ACC112 (cell line): ENCODE results near the gene LRRN4CL.
"Not testable (repeated sequence)": the region's sequence is repeated elsewhere in the genome, so short reads cannot be mapped to it uniquely, and the experiment has no call there.

Experiments used
- H2AFZ ChIP-seq: fragments of 200-600 bp; sonication (generic); one replicate; pipeline ENCODE4 v1.6.0; 2017; ENCODE audit warnings: antibody characterized with exemption, low read length; ENCODE audit not compliant: unreplicated experiment
- H3K27ac ChIP-seq: fragments of 200-600 bp; sonication (generic); 2 replicates; pipeline ENCODE4 v1.5.1; 2014; ENCODE audit warnings: low read depth, mild to moderate bottlenecking, antibody characterized with exemption, low read length, moderate library complexity
- H3K27me3 ChIP-seq: fragments of 200-600 bp; sonication (generic); 2 replicates; pipeline ENCODE4 v1.6.1; 2014; ENCODE audit warnings: mild to moderate bottlenecking, antibody characterized with exemption, low read length, moderate library complexity, mixed read lengths; ENCODE audit not compliant: insufficient read depth
- H3K36me3 ChIP-seq: fragments of 200-600 bp; sonication (generic); 2 replicates; pipeline ENCODE4 v1.6.1; 2016; ENCODE audit warnings: mild to moderate bottlenecking, antibody characterized with exemption, low read length, moderate library complexity, mixed read lengths; ENCODE audit not compliant: insufficient read depth
- H3K4me1 ChIP-seq: fragments of 200-600 bp; sonication (generic); one replicate; pipeline ENCODE4 v1.6.1; 2016; ENCODE audit warnings: low read length, mixed read lengths; ENCODE audit not compliant: insufficient read depth, unreplicated experiment, control insufficient read depth
- H3K4me3 ChIP-seq: fragments of 200-600 bp; sonication (generic); 2 replicates; pipeline ENCODE4 v1.5.1; 2014; ENCODE audit warnings: mild to moderate bottlenecking, low read depth, low read length
- H3K79me2 ChIP-seq: fragments of 200-600 bp; sonication (generic); one replicate; pipeline ENCODE4 v1.6.0; 2016; ENCODE audit warnings: low read length; ENCODE audit not compliant: control insufficient read depth, unreplicated experiment, insufficient read depth

Gene LRRN4CL

DNA sequence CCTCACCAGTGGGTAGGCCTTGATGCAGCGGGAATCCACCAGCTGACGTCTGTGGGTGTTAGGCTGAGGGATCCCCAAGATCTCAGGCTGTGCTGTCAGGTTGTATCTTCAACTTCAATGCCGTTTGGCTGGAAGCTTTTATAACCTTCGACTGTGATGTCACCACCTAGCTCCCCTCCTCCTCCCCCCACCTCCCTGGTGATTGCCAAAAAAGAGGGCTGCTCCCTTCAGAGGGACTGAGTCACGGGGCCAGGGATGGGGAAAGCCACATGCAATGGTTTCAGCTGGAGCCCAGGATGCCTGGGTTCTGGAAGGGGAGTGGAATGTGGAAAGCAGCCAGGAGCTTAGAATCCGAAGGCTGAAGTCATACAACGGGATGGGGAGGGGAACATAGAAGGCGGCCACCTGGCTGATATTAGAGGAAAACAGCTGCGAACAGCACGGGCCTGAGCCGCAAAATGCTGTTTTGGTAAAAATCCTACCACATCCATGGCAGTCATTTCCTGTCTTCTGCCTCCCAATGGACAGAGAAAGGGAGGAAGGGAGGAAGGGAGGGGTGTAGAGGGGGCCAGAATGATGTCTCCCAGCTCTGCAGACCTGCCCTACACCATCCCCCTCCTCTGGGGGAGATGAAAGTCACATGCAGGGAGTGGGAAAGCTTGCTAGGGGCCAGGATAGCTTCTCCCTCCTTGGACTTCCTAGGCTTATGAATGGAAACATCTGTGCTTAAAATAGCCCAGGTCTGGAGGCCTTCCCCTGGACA, at the start of gene LRRN4CL:
LRRN4CL (minus strand) TSS at position 110 of the 763 bp plus-strand sequence. CDS start 1,022 bp downstream, outside the sequence.
- Histone ChIP-seq H3K27ac (peak within 1 kb of the TSS; percentile 16; the same call in 1 of the 2 replicates), H3K4me1 (peaks cover 15% of the 10 kb centered on the region), H3K4me3 (peak within 1 kb of the TSS; percentile 9; the same call in 1 of the 2 replicates), H3K36me3 (peaks cover 15% of the 10 kb centered on the region; the same call in 1 of the 2 replicates), H3K27me3 (no peaks in the 10 kb centered on the region), H2AFZ (no peak within 1 kb of the TSS), H3K79me2 (no peaks in the 10 kb centered on the region)

DNA sequence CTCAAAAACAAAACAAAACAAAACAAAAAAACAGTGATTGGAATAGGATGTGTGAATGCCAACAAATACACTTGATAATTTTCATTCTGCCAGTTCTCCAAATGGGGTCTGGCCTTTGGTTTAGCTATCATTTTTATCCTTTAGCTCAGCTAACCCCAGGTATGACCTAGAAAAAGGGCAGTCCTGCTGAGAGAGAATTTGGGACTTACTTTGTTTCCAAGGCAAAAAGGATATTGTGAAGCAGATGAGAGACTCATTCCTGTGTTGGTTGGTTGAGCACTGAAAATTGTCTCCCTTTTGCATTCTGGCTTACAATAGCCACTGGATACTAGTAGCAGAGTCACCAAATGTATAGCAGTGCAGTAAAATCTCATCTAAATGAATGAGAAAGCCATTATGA, 47.9 kb upstream of the LRRN4CL start:
- Histone ChIP-seq H3K27ac (no peak overlapping the region), H2AFZ (no peak overlapping the region), H3K27me3 (no peaks in the 10 kb centered on the region), H3K79me2 (peaks cover 4% of the 10 kb centered on the region), H3K36me3 (peaks cover 14% of the 10 kb centered on the region), H3K4me3 (no peak overlapping the region), H3K4me1 (no peaks in the 10 kb centered on the region)

DNA sequence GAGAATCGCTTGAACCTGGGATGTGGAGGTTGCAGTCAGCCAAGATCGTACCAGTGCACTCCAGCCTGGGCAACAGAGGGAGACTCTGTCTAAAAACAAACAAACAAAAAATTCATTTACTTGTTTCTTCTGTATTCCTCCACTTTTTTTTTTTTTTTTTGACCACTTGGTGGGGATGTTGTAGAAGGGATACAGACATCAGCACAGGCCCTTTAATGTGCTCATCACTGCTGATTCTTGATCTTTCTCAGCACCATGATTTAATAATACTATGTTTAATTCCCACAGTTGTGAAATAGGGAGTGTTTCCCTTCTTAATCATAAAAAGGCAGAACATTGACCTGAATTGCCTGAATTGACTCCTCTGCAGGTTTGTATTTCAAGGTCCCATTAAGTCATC, 43.5 kb upstream of the LRRN4CL start:
- H3K27me3 ChIP-seq = no peaks in the 10 kb centered on the region
- H3K27ac ChIP-seq = no peak overlapping the region
- H3K4me3 ChIP-seq = no peak overlapping the region
- peaks cover 8% of the 10 kb centered on the region for H3K36me3 ChIP-seq
- peaks cover 28% of the 10 kb centered on the region for H3K79me2 ChIP-seq
- H2AFZ ChIP-seq = no peak overlapping the region
- H3K4me1 ChIP-seq = peaks cover 8% of the 10 kb centered on the region

DNA sequence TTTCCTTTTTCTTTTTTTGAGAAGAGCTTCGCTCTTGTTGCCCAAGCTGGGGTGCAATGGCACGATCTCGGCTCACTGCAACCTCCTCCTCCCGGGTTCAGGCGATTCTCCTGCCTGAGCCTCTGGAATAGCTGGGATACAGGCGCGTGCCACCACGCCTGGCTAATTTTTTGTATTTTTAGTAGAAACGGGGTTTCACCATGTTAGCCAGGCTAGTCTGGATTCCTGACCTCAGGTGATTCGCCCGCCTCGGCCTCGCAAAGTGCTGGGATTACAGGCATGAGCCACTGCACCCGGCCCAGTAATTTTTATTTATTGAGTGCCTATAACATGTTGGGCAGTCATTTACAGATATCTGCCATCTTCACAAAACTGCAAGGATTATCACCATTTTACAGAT, 40.7 kb upstream of the LRRN4CL start:
- peaks cover 47% of the 10 kb centered on the region for H3K79me2 ChIP-seq
- peak overlapping the region; percentile 99 for H3K4me3 ChIP-seq

DNA sequence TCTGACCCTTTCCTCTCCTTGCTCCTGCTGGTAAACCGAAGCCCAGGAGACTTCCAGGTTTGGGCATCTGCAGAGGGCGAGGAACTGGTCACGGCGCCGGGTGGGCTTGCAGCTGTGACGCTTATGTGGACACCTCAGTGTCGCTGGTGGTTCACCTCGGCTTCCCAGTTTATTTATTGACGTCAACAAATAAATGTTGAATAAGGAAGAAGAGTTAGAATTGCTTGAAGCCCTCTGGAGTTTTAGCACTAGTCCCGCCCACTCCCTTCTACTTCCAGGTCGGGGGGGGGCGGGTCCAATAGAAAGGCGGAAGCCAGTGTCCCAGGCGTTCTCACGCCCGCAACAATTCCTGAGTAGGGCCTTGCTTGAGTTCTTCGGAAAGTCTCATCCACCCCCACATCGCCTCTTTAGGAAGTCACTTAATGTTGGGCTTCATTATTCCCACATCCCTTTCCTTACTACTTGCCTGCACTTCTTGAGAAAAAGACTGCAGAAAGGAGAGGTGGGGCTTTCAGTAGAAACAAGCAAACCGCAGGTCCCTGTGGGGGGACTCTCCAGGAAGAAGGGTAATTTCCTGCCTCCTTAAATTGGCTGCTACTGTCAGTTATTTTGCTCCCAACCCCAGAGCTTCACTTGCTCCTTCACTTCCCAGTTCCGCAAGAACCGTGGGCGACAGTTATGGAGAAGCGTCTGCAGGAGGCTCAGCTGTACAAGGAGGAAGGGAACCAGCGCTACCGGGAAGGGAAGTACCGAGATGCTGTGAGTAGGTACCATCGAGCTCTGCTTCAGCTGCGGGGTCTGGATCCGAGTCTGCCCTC, 39.0 kb upstream of the LRRN4CL start, which contains the start of gene TTC9C:
TTC9C (plus strand) TSS at position 316 of the 818 bp plus-strand sequence; CDS start at position 679, 363 bp downstream.
- peaks cover 64% of the 10 kb centered on the region for H3K79me2 ChIP-seq
- no peaks in the 10 kb centered on the region for H3K27me3 ChIP-seq
- peak within 1 kb of the TSS; percentile 98 for H2AFZ ChIP-seq
- H3K27ac ChIP-seq = peak within 1 kb of the TSS; percentile 90
- peaks cover 29% of the 10 kb centered on the region for H3K36me3 ChIP-seq
- H3K4me1 ChIP-seq = peaks cover 20% of the 10 kb centered on the region
- peak within 1 kb of the TSS; percentile 99 for H3K4me3 ChIP-seq

More for the DNA sequence above, 40.7 kb upstream of the LRRN4CL start:
- H3K27me3 ChIP-seq, H2AFZ ChIP-seq, H3K4me1 ChIP-seq, H3K27ac ChIP-seq: not testable (repeated sequence)
- peaks cover 15% of the 10 kb centered on the region for H3K36me3 ChIP-seq

DNA sequence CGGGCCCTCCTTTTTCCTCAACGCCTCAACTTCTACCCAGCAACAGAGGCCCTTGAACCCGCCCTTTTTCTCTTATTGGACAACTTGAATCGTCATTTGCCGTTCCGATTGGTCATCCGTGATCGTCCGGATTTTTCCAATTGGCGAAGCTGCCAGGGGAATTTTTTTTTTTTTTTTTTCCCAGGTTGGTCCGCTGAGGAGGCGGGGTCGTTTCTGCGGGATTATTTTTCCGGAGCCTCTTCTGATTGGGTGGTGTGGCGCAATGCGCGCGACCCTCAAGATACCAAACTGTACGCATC, 38.5 kb upstream of the LRRN4CL start:
- peaks cover 65% of the 10 kb centered on the region for H3K79me2 ChIP-seq
- peak overlapping the region; percentile 98 for H2AFZ ChIP-seq

DNA sequence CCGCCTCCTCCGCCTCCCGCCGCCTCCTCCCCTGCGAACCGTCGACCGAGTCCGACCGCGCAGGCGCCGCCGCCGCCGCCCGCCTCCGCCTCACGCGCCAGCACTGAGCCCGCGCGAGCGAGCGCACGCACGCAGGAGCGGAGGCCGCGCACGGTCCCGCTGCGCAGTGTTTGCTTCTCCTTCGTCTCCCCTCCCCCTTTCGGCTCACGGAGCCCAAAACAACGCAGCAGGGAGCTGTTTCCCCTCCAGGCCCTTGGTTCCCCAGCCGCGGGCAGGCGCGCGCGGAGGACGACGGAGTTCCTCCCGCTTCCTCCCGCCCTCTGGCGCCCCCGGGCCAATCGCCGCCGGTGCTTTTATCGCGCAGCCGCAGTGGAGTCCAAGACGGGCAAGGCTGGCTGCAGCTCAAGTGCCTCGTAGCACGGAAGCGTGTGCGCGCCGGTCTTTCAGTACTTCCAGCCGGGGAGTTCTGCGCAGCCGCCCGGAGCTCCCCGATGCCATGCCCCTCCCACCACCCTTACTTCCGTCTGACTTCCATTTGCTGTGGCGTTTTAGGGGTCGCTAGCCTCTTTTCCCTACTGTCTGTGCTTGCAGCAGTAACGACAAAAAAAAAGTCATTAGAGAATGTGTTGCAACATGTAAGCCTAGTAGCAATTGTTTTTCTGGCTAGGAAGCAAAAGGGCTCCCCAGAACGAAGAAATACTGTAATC, 38.0 kb upstream of the LRRN4CL start, which contains the start of gene HNRNPUL2:
HNRNPUL2 (minus strand) TSS at position 293 of the 707 bp plus-strand sequence. CDS start 301 bp downstream, outside the sequence.
- Histone ChIP-seq H3K4me3 (peak within 1 kb of the TSS; percentile 99), H3K36me3 (peaks cover 35% of the 10 kb centered on the region), H3K27ac (peak within 1 kb of the TSS; percentile 90), H2AFZ (peak within 1 kb of the TSS; percentile 98), H3K27me3 (no peaks in the 10 kb centered on the region), H3K4me1 (peaks cover 20% of the 10 kb centered on the region), H3K79me2 (peaks cover 70% of the 10 kb centered on the region)

More for the DNA sequence above, 38.5 kb upstream of the LRRN4CL start:
- peaks cover 20% of the 10 kb centered on the region for H3K4me1 ChIP-seq
- peak overlapping the region; percentile 99 for H3K4me3 ChIP-seq
- H3K36me3 ChIP-seq = peaks cover 30% of the 10 kb centered on the region
- H3K27ac ChIP-seq = peak overlapping the region; percentile 90
- H3K27me3 ChIP-seq = no peaks in the 10 kb centered on the region

DNA sequence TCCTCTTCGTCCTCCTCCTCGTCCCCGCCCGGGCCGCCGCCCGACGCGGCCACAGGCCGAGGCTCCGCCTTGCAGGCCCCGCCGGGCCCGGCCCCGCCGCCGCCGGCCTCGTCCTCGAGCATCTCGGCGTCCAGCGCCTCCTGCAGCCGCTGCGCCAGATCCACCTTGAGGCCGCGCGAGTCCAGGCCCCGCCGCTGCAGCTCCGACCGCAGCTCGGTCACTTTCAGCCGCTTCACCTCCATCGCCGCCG, 37.5 kb upstream of the LRRN4CL start:
- Histone ChIP-seq H3K27ac (peak overlapping the region; percentile 90), H3K79me2 (peaks cover 75% of the 10 kb centered on the region), H3K4me3 (peak overlapping the region; percentile 99), H3K27me3 (no peaks in the 10 kb centered on the region), H3K4me1 (peaks cover 20% of the 10 kb centered on the region), H3K36me3 (peaks cover 40% of the 10 kb centered on the region), H2AFZ (peak overlapping the region; percentile 19)

DNA sequence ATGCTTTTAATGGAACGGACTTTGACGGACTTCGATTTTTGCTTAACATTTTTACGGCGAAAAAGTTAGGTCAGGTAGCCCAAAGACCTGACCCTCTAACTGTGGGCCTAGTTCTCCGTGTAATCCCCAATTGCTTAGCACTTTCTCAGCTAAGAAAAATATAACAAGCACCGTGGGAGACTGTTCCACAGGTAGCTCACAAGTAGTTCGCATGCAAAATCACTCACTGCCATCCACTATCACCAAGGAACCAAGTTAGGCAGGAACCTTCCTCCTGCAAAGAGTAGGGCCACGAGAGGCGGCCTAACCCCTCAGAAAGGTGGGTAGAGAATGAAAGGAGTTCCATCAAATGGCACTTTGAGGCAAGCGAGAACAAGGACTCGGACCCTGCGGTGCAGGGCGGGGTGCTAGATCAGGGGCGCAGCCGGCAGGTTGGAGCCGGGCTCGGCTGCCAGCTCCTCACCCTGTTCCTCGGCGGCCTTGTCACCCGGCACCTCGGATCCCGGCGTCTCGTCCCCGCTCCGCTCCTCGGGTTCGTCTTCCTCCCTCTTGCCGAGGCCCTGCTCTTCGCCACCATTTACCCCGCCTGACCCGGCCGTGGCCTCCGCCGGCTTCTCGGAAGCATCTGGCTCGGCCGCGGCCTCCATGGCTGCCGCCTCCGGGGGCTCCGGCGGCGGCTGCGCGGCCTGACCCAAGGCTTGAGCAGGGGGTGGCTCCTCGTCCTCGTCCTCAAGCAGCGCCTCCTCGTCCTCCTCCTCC, 37.0 kb upstream of the LRRN4CL start:
- Histone ChIP-seq H3K4me1 (peaks cover 20% of the 10 kb centered on the region), H2AFZ (peak overlapping the region; percentile 19), H3K27me3 (no peaks in the 10 kb centered on the region), H3K4me3 (peak overlapping the region; percentile 99), H3K36me3 (peaks cover 45% of the 10 kb centered on the region), H3K79me2 (peaks cover 76% of the 10 kb centered on the region), H3K27ac (peak overlapping the region; percentile 90)

DNA sequence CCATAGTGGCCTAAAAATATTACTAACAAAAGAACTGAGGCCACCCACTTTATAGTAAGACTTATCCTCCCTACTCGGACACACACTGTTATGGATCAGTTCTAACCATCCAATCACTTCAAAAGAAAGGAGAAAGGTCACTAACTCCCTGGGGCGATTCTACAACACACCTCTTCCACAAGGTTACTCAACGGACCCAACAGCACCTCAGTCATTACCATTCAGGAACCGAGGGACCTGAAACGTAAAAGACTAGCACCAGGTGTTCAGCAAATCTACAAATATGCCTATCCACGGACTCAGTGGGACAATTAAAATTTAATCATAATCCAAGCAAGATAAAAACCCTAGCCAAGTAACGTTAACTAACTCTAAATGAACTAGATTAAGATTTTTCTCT, 36.3 kb upstream of the LRRN4CL start:
- H2AFZ ChIP-seq = no peak overlapping the region
- H3K27me3 ChIP-seq = no peaks in the 10 kb centered on the region
- peak overlapping the region; percentile 90 for H3K27ac ChIP-seq
- H3K36me3 ChIP-seq = peaks cover 51% of the 10 kb centered on the region
- peak overlapping the region; percentile 99 for H3K4me3 ChIP-seq
- peaks cover 78% of the 10 kb centered on the region for H3K79me2 ChIP-seq
- peaks cover 20% of the 10 kb centered on the region for H3K4me1 ChIP-seq
